GM12801 (cell line): Measurements from ENCODE around the gene BEST2.

ENCODE experiments used
- CTCF ChIP-seq: IDR thresholded peaks from one replicate; pipeline ENCODE4 v1.5.1; 2011; ENCODE audit warnings: control low read depth; ENCODE audit not compliant: insufficient read length; ENCODE audit errors: extremely low read depth

Gene BEST2

GRCh38 chr19:12777217-12778016, 25.8 kb downstream of the BEST2 start:
- no peak for TF ChIP-seq CTCF

- no peak for TF ChIP-seq CTCF
Observed at GRCh38 chr19:12778017-12778904, 26.7 kb downstream of the BEST2 start.

DNA sequence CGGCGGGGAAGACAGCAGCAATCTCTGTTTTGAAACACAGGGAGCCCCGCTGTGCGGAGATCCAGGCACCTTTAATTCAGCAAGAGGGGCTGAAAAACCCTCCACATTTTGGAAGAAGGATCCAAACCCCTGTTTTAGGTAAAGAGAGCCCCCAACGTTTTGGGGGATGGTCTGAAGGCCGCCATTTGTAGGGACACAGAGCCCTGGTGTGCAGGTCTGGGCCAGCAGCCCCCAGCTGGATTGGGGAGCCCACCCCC, 27.2 kb downstream of the BEST2 start:
- TF ChIP-seq CTCF: no peak

- no peak for TF ChIP-seq CTCF
Observed at GRCh38 chr19:12779162-12779993, 27.8 kb downstream of the BEST2 start.

GRCh38 chr19:12782174-12782423, 30.5 kb downstream of the BEST2 start:
- TF ChIP-seq CTCF: no peak

- no peak for TF ChIP-seq CTCF
Observed at GRCh38 chr19:12782424-12783290, 31.1 kb downstream of the BEST2 start.
